ENCODE measurements around the gene GALNT8. TPM values are rescaled to one million over a fixed set of nuclear protein-coding genes. Genes with fewer than 3 reads are reported as not detected.

GALNT8 gene
- total and polyA plus RNA-seq, 2 of the 8 experiments (the other 6 are each of a cell fraction or from before 2014, with no cell fraction given) = 4.7 to 8.3 TPM

DNA sequence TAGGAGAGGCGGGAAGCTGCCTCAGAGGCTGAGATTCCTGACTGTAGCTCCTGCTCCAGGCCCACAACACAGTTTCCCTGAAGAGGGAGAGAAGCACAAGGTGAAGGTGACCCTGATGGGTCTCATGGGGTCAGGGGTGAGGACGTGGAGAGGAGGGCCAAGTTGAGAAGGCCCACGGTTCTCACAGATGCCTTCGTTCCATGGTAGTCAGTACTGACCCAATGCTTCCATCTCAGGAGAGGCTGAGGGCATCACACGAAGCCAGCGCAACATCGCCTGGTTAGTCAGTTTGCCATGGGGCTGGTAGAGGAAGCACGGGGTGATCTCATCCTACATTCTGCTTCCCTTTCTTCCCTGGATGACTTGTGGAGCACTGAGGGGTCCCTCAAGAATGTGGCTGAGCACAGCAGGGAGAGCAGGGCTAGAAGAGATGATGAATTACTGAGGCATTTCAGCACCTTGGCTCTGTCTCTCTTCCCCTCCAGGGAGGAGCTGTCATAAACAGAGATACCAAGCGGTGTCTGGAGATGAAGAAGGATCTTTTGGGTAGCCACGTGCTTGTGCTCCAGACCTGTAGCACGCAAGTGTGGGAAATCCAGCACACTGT, 51.9 kb downstream of the GALNT8 start (continued):
- TF ChIP-seq, protein P1, sequence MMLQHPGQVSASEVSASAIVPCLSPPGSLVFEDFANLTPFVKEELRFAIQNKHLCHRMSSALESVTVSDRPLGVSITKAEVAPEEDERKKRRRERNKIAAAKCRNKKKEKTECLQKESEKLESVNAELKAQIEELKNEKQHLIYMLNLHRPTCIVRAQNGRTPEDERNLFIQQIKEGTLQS (IDR thresholded peaks at IDR 0.05; ENCODE audit: insufficient read depth, low read depth, low read length) = no peak
- TF ChIP-seq GABPA (IDR thresholded peaks at IDR 0.05; ENCODE audit: borderline replicate concordance, insufficient read depth, low read length) (no peak), NRF1 (IDR thresholded peaks at IDR 0.05; ENCODE audit: low read depth, low read length) (no peak), HDAC6 (IDR thresholded peaks at IDR 0.05; ENCODE audit: low read depth, low read length) (no peak), ASH2L (IDR thresholded peaks at IDR 0.05; ENCODE audit: low read length) (no peak), CBX8 (IDR thresholded peaks at IDR 0.05; ENCODE audit: borderline replicate concordance, low read depth, low read length) (no peak), FOSL1 (IDR thresholded peaks at IDR 0.05; ENCODE audit: insufficient read depth, low read depth, low read length) (no peak)
- TF ChIP-seq, protein P2, sequence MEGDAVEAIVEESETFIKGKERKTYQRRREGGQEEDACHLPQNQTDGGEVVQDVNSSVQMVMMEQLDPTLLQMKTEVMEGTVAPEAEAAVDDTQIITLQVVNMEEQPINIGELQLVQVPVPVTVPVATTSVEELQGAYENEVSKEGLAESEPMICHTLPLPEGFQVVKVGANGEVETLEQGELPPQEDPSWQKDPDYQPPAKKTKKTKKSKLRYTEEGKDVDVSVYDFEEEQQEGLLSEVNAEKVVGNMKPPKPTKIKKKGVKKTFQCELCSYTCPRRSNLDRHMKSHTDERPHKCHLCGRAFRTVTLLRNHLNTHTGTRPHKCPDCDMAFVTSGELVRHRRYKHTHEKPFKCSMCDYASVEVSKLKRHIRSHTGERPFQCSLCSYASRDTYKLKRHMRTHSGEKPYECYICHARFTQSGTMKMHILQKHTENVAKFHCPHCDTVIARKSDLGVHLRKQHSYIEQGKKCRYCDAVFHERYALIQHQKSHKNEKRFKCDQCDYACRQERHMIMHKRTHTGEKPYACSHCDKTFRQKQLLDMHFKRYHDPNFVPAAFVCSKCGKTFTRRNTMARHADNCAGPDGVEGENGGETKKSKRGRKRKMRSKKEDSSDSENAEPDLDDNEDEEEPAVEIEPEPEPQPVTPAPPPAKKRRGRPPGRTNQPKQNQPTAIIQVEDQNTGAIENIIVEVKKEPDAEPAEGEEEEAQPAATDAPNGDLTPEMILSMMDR (IDR thresholded peaks at IDR 0.05; ENCODE audit: control extremely low read depth in 1 of 3, insufficient read depth in 1 of 3, low read depth in 1 of 3, low read length in 3 of 3) = no peak

All from H1 (cell line).